ENCODE measurements around the gene EXOSC2. TPM values are rescaled to one million over a fixed set of nuclear protein-coding genes. Genes with fewer than 3 reads are reported as not detected.

The EXOSC2 gene
- total RNA-seq, 4 donors from 2014 or later = 2.2 to 17.1 (median 15.8) TPM

GRCh38 chr9:130718562-130718961 is 25.0 kb downstream of the EXOSC2 start:
- intact Hi-C loops (cut with DNase I; ENCODE audit: low total_unique reads) = no loop called here
- TF ChIP-seq POLR2AphosphoS5 (IDR thresholded peaks at IDR 0.05) = no peak
- no peak for TF ChIP-seq POLR2A (IDR thresholded peaks at IDR 0.05)
- TF ChIP-seq EP300 (IDR thresholded peaks at IDR 0.05; ENCODE audit: low read depth) = no peak
- no peak for TF ChIP-seq CTCF (IDR thresholded peaks at IDR 0.05)
- no peak overlapping the region for H3K4me3 ChIP-seq

GRCh38 chr9:130720762-130721161 is 27.2 kb downstream of the EXOSC2 start:
- WGBS, 2 donors (ENCODE audit: low coverage in 1 of 2) = 87 to 96% methylated on average over 6 to 10 of the region's 10 CpGs
- intact Hi-C loops (cut with DNase I; ENCODE audit: low total_unique reads) (no loop called here), in situ Hi-C loops (cut with MboI; ENCODE audit: low pct_ligation_motif_present in 1 of 4, low pct_unique_long_range_greater_than_20kb in 1 of 4, low sequenced_read_pairs in 3 of 4) (no loop called here)
- DNase-seq = no peak
- Histone ChIP-seq H3K4me1 (peaks cover 0 to 15% (median 9%) of the 10 kb centered on the region in 4 donors), H3K36me3 (no peaks in the 10 kb centered on the region), H3K4me3 (no peak overlapping the region), H3K27me3 (no peaks in the 10 kb centered on the region), H3K9me3 (no peaks in the 10 kb centered on the region), H3K27ac (no peak overlapping the region)
- TF ChIP-seq EP300 (IDR thresholded peaks at IDR 0.05; ENCODE audit: low read depth) (no peak), POLR2A (IDR thresholded peaks at IDR 0.05) (no peak), POLR2AphosphoS5 (IDR thresholded peaks at IDR 0.05) (no peak), CTCF (IDR thresholded peaks at IDR 0.05) (no peak)

More at GRCh38 chr9:130718562-130718961, 25.0 kb downstream of the EXOSC2 start:
- in situ Hi-C loops (cut with MboI; ENCODE audit: low pct_ligation_motif_present in 1 of 4, low pct_unique_long_range_greater_than_20kb in 1 of 4, low sequenced_read_pairs in 3 of 4) = loop anchor here in 1 of 4 donors (10.0 kb wide), 1 partner anchor 46 kb away; no protein-coding TSS in a partner anchor
- H3K27ac ChIP-seq = no peak overlapping the region
- peaks cover 0 to 35% (median 21%) of the 10 kb centered on the region in 4 donors for H3K4me1 ChIP-seq
- H3K27me3 ChIP-seq = no peaks in the 10 kb centered on the region
- H3K36me3 ChIP-seq = no peaks in the 10 kb centered on the region
- DNase-seq = no peak
- 77% methylated on average over 3 of the region's 3 CpGs; no CpG with 5 or more reads in 1 of the 2 donors for WGBS, 2 donors (ENCODE audit: low coverage in 1 of 2)
- no peaks in the 10 kb centered on the region for H3K9me3 ChIP-seq

- 35 to 56% methylated on average over 1 to 3 of the region's 3 CpGs for WGBS, 2 donors (ENCODE audit: low coverage in 1 of 2)
These were observed 35.1 kb downstream of the EXOSC2 start for GRCh38 chr9:130728721-130729120.

GRCh38 chr9:130729145-130729544 is 35.6 kb downstream of the EXOSC2 start:
- no peaks in the 10 kb centered on the region for H3K9me3 ChIP-seq
- H3K27me3 ChIP-seq = no peaks in the 10 kb centered on the region
- no peak for DNase-seq
- TF ChIP-seq CTCF (IDR thresholded peaks at IDR 0.05) (no peak), EP300 (IDR thresholded peaks at IDR 0.05; ENCODE audit: low read depth) (no peak), POLR2A (IDR thresholded peaks at IDR 0.05) (no peak), POLR2AphosphoS5 (IDR thresholded peaks at IDR 0.05) (no peak)
- WGBS, 2 donors (ENCODE audit: low coverage in 1 of 2) = 93% methylated on average over 2 of the region's 2 CpGs; no CpG with 5 or more reads in 1 of the 2 donors
- H3K27ac ChIP-seq = peak overlapping the region in 2 of 4 donors; percentile 9 to 68
- no peaks in the 10 kb centered on the region for H3K36me3 ChIP-seq
- peaks cover 0 to 57% (median 36%) of the 10 kb centered on the region in 4 donors for H3K4me1 ChIP-seq
- intact Hi-C loops (cut with DNase I; ENCODE audit: low total_unique reads) (no loop called here), in situ Hi-C loops (cut with MboI; ENCODE audit: low pct_ligation_motif_present in 1 of 4, low pct_unique_long_range_greater_than_20kb in 1 of 4, low sequenced_read_pairs in 3 of 4) (no loop called here)
- H3K4me3 ChIP-seq = no peak overlapping the region

More at GRCh38 chr9:130728721-130729120, 35.1 kb downstream of the EXOSC2 start:
- H3K27ac ChIP-seq = peak overlapping the region in 2 of 4 donors; percentile 9 to 68
- no peaks in the 10 kb centered on the region for H3K27me3 ChIP-seq
- intact Hi-C loops (cut with DNase I; ENCODE audit: low total_unique reads) = no loop called here
- no peaks in the 10 kb centered on the region for H3K9me3 ChIP-seq
- peaks cover 0 to 55% (median 35%) of the 10 kb centered on the region in 4 donors for H3K4me1 ChIP-seq
- no peak overlapping the region for H3K4me3 ChIP-seq
- no peak for TF ChIP-seq EP300 (IDR thresholded peaks at IDR 0.05; ENCODE audit: low read depth)
- TF ChIP-seq CTCF (IDR thresholded peaks at IDR 0.05) = no peak
- no peak for DNase-seq
- in situ Hi-C loops (cut with MboI; ENCODE audit: low pct_ligation_motif_present in 1 of 4, low pct_unique_long_range_greater_than_20kb in 1 of 4, low sequenced_read_pairs in 3 of 4) = no loop called here
- H3K36me3 ChIP-seq = no peaks in the 10 kb centered on the region
